GM20000 (cell line): Measurements from ENCODE around the gene HNRNPDL.
"Not testable (repeated sequence)": the region's sequence is repeated elsewhere in the genome, so short reads cannot be mapped to it uniquely, and the experiment has no call there.

Experiments
- DNase-seq: peaks from one replicate; pipeline ENCODE4 v3.0.0; 2012; ENCODE audit warnings: low spot score
- CTCF ChIP-seq: IDR thresholded peaks from 2 replicates; pipeline ENCODE4 v1.5.1; 2012; ENCODE audit warnings: mild to moderate bottlenecking, control low read depth; ENCODE audit errors: extremely low read depth, missing control alignments

Gene HNRNPDL

GRCh38 chr4:82423245-82424054, 6.8 kb downstream of the HNRNPDL start:
- no peak for TF ChIP-seq CTCF
- no peak for DNase-seq

DNA sequence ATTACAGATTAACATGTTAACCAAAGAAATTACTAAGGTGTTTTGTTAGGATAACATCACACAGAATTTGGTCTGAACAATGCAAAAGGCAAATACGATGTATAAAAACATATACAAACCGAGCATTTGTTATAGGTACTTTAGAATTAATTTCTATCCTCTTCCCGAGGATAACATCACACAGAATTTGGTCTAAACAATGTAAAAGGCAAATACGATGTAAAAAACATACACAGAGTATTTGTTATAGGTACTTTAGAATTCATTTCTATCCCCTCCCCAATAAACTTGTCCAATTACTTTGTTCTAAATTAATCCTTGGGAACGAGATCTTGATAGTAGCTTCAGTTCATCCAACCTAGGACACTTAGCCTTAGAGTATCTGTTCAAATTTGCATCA, 7.6 kb downstream of the HNRNPDL start:
- TF ChIP-seq CTCF, result no peak
- DNase-seq, result no peak

DNA sequence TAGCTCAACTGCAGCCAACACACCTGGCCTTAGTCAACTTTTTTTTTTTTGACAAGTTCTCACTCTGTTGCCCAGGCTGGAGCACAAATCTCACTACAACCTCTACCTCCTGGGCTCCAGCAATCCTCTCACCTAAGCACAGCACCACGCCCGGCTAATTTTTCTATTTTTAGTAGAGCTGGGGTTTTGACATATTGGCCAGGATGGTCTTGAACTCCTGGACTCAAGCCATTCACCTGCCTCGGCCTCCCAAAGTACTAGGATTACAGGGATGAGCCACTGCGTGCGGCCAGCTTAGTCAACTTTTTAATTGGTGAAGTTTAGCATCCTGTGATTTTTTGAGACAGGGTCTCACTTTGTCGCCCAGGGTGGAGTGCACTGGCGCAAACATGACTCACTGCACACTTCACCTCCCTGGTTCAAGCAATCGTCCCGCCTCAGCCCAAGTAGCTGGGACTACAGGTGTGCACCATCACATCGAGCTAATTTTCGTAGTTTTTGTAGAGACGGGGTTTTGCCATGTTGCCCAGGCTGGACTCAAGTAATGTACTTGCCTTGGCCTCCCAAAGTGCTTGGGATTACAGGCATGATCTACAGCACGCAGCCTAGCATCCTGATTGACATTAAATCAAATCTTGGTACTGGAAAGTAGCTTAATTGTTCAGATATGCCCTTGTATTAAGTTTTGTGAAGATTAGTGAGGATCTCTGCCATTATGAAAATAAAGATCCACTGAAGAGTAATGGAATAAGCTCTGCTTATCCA, 8.3 kb downstream of the HNRNPDL start:
- no peak for TF ChIP-seq CTCF
- no peak for DNase-seq

GRCh38 chr4:82419451-82419850, 10.8 kb downstream of the HNRNPDL start:
- DNase-seq, result no peak
- TF ChIP-seq CTCF, result no peak

GRCh38 chr4:82415922-82416365, 14.3 kb downstream of the HNRNPDL start:
- TF ChIP-seq CTCF, result no peak
- DNase-seq, result no peak

DNA sequence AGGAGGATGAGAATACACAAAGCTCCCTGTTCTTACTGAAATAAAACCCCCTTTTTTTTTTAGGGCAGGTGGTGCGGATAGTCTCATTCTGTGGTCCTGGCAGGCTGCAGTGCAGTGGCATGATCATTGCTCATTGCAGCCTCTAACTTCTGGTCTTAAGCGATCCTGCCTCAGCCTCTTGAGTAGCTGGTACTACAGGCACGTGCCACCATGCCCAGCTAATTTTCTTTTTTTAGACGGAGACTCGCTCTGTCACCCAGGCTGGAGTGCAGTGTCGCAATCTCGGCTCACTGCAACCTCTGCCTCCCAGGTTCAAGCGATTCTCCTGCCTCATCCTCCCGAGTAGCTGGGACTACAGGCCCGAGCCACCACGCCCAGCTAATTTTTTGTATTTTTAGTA, 15.2 kb downstream of the HNRNPDL start:
- DNase-seq, result not testable (repeated sequence)

DNA sequence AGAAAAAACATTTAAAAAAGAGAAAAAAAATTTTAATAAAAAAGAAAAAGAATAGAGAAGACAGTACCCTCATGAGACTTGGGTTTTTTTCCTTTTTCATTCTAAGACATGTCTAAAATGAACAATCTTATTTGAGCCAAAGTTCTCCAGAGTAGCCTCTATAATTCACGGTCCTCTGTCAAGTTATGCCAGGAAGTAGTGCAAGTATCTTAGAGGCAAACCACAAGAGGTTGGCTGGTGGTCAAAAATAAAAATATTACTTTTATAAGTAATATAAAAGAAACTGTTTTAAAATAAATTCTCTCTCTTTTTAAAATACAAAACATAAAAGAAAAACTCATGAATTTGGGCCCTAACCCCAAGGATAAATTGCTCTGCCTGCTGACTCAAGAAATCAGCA, 26.5 kb downstream of the HNRNPDL start:
- no peak for DNase-seq
- TF ChIP-seq CTCF, result no peak
